ENCODE data around the gene NLRP7.

- TF ChIP-seq CTCF (conservative IDR thresholded peaks at IDR 0.05 in 1 of 2, IDR thresholded peaks at IDR 0.05 in 1 of 2; ENCODE audit: low read depth in 1 of 2, low read length in 2 of 2) (no peak), EZH2 (IDR thresholded peaks at IDR 0.05; ENCODE audit: low read length, missing control alignments) (no peak)
These were observed 2.1 kb upstream of the NLRP7 start for GRCh38 chr19:54949412-54949811.
